GM19023 (cell line): ENCODE data around the gene POT1.
A peak's percentile ranks its signal among the peaks of the same experiment; 100 is the strongest.
"Not testable (repeated sequence)": the region's sequence is repeated elsewhere in the genome, so short reads cannot be mapped to it uniquely, and the experiment has no call there.

Experiments used
- ATAC-seq: cut with Tn5 transposase; IDR thresholded peaks from one replicate; pipeline ENCODE4 v1.9.1; 2021; ENCODE audit warnings: mild to moderate bottlenecking, moderate library complexity; ENCODE audit not compliant: unreplicated experiment

POT1 gene

GRCh38 chr7:124929467-124930172 lies at the start of gene POT1:
Gene POT1 (minus strand): TSS chr7:124929825. CDS start chr7:124897173, 32,652 bp downstream.
- peak; percentile 100 for ATAC-seq

GRCh38 chr7:124975131-124975530 lies 45.5 kb upstream of the POT1 start:
- ATAC-seq: not testable (repeated sequence)

GRCh38 chr7:124965553-124965952 lies 35.9 kb upstream of the POT1 start:
- no peak for ATAC-seq

GRCh38 chr7:124959676-124960075 lies 30.1 kb upstream of the POT1 start:
- ATAC-seq: no peak

GRCh38 chr7:124957952-124958351 lies 28.3 kb upstream of the POT1 start:
- ATAC-seq: not testable (repeated sequence)

GRCh38 chr7:124956160-124956559 lies 26.5 kb upstream of the POT1 start:
- no peak for ATAC-seq

- no peak for ATAC-seq
These were observed 25.2 kb upstream of the POT1 start for GRCh38 chr7:124954790-124955189.

GRCh38 chr7:124945680-124946079 lies 16.1 kb upstream of the POT1 start:
- ATAC-seq: no peak

GRCh38 chr7:124943472-124943871 lies 13.8 kb upstream of the POT1 start:
- ATAC-seq: no peak

- ATAC-seq: no peak
These were observed 12.8 kb upstream of the POT1 start for GRCh38 chr7:124942399-124942798.

GRCh38 chr7:124940306-124940705 lies 10.7 kb upstream of the POT1 start:
- ATAC-seq: no peak

GRCh38 chr7:124938128-124938527 lies 8.5 kb upstream of the POT1 start:
- no peak for ATAC-seq

GRCh38 chr7:124937076-124937475 lies 7.5 kb upstream of the POT1 start:
- ATAC-seq: no peak

- no peak for ATAC-seq
These were observed 5.2 kb upstream of the POT1 start for GRCh38 chr7:124934841-124935240.

GRCh38 chr7:124930655-124931597 lies 1.3 kb upstream of the POT1 start:
- no peak for ATAC-seq

- no peak for ATAC-seq
These were observed 573 bp upstream of the POT1 start for GRCh38 chr7:124930173-124930623.

GRCh38 chr7:124924906-124925305 lies 4.7 kb downstream of the POT1 start:
- no peak for ATAC-seq

GRCh38 chr7:124922200-124922599 lies 7.4 kb downstream of the POT1 start:
- no peak for ATAC-seq

- no peak for ATAC-seq
These were observed 9.8 kb downstream of the POT1 start for GRCh38 chr7:124919841-124920240.

GRCh38 chr7:124918662-124919061 lies 11.0 kb downstream of the POT1 start:
- ATAC-seq: peak; percentile 84

GRCh38 chr7:124915242-124915641 lies 14.4 kb downstream of the POT1 start:
- peak; percentile 35 for ATAC-seq

GRCh38 chr7:124914298-124914697 lies 15.3 kb downstream of the POT1 start:
- ATAC-seq: peak; percentile 36
